Measurements from ENCODE around the gene NUCB2. TPM values are rescaled to one million over a fixed set of nuclear protein-coding genes. Genes with fewer than 3 reads are reported as not detected.

Gene NUCB2
- total and polyA plus RNA-seq, 2 of the 13 experiments (the other 11 are each of a cell fraction or from before 2014, with no cell fraction given): 54.2 to 82.4 TPM

DNA sequence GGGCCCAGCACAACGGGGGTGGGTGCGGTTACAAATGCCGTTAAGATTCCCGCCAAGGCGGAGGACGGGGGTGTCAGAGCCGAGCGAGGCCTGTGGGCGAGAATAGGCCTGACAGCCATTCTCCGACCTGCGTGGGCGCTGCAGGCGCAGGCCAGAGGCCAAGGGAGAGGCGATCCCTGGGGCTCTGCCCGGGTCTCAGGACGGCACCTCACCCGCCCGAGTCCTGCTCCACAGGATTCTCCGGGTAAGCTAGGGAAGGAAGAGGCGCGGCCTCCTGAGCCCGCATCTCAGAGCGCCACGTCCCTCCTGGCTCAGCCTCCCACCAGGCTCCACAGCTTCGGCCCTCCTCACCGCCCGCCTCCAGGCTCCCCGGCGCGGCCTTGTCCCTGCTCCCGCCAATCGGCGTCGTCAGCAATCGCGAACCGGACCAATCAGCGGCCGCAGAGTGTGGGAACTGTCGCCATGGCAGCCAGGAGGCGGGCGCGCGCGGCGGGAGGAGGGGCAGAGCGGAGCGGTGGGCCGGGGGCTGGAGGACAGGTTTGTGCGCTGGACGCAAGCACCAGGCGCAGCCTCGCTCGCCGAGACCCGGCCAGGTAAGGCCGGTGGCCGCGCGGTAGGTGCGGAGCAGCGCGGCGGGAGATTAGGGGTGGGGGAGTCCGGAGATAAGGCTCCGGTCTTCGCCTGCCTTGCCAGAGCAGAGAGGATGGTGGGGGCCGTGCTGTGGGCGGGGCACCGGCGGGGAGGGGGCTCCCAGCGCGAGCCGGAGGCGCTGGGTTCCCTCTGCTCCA is at the start of gene NUCB2 (continued):
- TF ChIP-seq ZNF24 (IDR thresholded peaks at IDR 0.05): no peak
- peak; percentile 59 for TF ChIP-seq HNRNPK (IDR thresholded peaks at IDR 0.05; ENCODE audit: low read depth, low read length, poor library complexity, severe bottlenecking)
- no peak for TF ChIP-seq ZC3H4 (CRISPR knock-in tag; IDR thresholded peaks at IDR 0.05; ENCODE audit: borderline replicate concordance)
- TF ChIP-seq ZNF878 (CRISPR knock-in tag; IDR thresholded peaks at IDR 0.05): 0 out of 2 replicates have a peak, but pooled peaks have one; percentile 23
- TF ChIP-seq, protein P1, sequence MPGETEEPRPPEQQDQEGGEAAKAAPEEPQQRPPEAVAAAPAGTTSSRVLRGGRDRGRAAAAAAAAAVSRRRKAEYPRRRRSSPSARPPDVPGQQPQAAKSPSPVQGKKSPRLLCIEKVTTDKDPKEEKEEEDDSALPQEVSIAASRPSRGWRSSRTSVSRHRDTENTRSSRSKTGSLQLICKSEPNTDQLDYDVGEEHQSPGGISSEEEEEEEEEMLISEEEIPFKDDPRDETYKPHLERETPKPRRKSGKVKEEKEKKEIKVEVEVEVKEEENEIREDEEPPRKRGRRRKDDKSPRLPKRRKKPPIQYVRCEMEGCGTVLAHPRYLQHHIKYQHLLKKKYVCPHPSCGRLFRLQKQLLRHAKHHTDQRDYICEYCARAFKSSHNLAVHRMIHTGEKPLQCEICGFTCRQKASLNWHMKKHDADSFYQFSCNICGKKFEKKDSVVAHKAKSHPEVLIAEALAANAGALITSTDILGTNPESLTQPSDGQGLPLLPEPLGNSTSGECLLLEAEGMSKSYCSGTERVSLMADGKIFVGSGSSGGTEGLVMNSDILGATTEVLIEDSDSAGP (CRISPR knock-in tag; IDR thresholded peaks at IDR 0.05; ENCODE audit: borderline replicate concordance): peak; percentile 13; the same call in 1 of the 2 replicates
- TF ChIP-seq, protein P2, sequence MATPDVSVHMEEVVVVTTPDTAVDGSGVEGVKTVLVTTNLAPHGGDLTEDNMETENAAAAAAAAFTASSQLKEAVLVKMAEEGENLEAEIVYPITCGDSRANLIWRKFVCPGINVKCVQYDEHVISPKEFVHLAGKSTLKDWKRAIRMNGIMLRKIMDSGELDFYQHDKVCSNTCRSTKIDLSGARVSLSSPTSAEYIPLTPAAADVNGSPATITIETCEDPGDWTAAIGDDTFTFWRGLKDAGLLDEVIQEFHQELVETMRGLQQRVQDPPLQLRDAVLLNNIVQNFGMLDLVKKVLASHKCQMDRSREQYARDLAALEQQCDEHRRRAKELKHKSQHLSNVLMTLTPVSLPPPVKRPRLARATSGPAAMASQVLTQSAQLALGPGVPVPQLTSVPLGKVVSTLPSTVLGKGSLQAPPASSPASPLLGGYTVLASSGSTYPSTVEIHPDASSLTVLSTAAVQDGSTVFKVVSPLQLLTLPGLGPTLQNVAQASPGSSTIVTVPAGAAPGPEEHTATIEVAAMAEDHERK (CRISPR knock-in tag; IDR thresholded peaks at IDR 0.05; ENCODE audit: low read depth): no peak
- TF ChIP-seq FOSL2 (CRISPR knock-in tag; IDR thresholded peaks at IDR 0.05): 0 out of 2 replicates have a peak, but pooled peaks have one; percentile 4
- TF ChIP-seq NR2C2 (CRISPR knock-in tag; IDR thresholded peaks at IDR 0.05; ENCODE audit: borderline replicate concordance): peak; percentile 34; the same call in 1 of the 2 replicates
- peak; percentile 42; the same call in 1 of the 2 replicates for TF ChIP-seq SP5 (CRISPR knock-in tag; IDR thresholded peaks at IDR 0.05; ENCODE audit: borderline replicate concordance, low read depth)
- TF ChIP-seq RFX3 (CRISPR knock-in tag; IDR thresholded peaks at IDR 0.05): peak; percentile 98
- 0 out of 2 replicates have a peak, but pooled peaks have one; percentile 52 for TF ChIP-seq CC2D1A (CRISPR knock-in tag; IDR thresholded peaks at IDR 0.05)
- 0 out of 2 replicates have a peak, but pooled peaks have one; percentile 23 for TF ChIP-seq MXD4 (CRISPR knock-in tag; IDR thresholded peaks at IDR 0.05)
- TF ChIP-seq, protein P3, sequence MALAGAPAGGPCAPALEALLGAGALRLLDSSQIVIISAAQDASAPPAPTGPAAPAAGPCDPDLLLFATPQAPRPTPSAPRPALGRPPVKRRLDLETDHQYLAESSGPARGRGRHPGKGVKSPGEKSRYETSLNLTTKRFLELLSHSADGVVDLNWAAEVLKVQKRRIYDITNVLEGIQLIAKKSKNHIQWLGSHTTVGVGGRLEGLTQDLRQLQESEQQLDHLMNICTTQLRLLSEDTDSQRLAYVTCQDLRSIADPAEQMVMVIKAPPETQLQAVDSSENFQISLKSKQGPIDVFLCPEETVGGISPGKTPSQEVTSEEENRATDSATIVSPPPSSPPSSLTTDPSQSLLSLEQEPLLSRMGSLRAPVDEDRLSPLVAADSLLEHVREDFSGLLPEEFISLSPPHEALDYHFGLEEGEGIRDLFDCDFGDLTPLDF (CRISPR knock-in tag; IDR thresholded peaks at IDR 0.05): peak; percentile 77
- no peak for TF ChIP-seq EP300 (IDR thresholded peaks at IDR 0.05; ENCODE audit: low read depth in 2 of 2, low read length in 2 of 2)
- no peak for TF ChIP-seq EP300 (CRISPR knock-in tag; IDR thresholded peaks at IDR 0.05; ENCODE audit: borderline replicate concordance)
- TF ChIP-seq NFE2L1 (CRISPR knock-in tag; IDR thresholded peaks at IDR 0.05; ENCODE audit: borderline replicate concordance): no peak
- TF ChIP-seq, protein P4, sequence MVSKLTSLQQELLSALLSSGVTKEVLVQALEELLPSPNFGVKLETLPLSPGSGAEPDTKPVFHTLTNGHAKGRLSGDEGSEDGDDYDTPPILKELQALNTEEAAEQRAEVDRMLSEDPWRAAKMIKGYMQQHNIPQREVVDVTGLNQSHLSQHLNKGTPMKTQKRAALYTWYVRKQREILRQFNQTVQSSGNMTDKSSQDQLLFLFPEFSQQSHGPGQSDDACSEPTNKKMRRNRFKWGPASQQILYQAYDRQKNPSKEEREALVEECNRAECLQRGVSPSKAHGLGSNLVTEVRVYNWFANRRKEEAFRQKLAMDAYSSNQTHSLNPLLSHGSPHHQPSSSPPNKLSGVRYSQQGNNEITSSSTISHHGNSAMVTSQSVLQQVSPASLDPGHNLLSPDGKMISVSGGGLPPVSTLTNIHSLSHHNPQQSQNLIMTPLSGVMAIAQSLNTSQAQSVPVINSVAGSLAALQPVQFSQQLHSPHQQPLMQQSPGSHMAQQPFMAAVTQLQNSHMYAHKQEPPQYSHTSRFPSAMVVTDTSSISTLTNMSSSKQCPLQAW (CRISPR knock-in tag; IDR thresholded peaks at IDR 0.05): peak; percentile 84
- TF ChIP-seq ZFP37 (CRISPR knock-in tag; IDR thresholded peaks at IDR 0.05; ENCODE audit: borderline replicate concordance): no peak
- TF ChIP-seq ZNF180 (CRISPR knock-in tag; IDR thresholded peaks at IDR 0.05; ENCODE audit: borderline replicate concordance, low read depth): no peak
- no peak for TF ChIP-seq ZNF326 (CRISPR knock-in tag; IDR thresholded peaks at IDR 0.05; ENCODE audit: borderline replicate concordance)
- TF ChIP-seq SCMH1 (CRISPR knock-in tag; IDR thresholded peaks at IDR 0.05; ENCODE audit: borderline replicate concordance): no peak
- peak; percentile 70; the same call in 1 of the 2 replicates for TF ChIP-seq RFXAP (CRISPR knock-in tag; IDR thresholded peaks at IDR 0.05; ENCODE audit: borderline replicate concordance)
- TF ChIP-seq SALL1 (CRISPR knock-in tag; IDR thresholded peaks at IDR 0.05): peak; percentile 63
- no peak for TF ChIP-seq TBX3 (IDR thresholded peaks at IDR 0.05; ENCODE audit: borderline replicate concordance)
